GM21825 (cell line): Measurements from ENCODE around the gene RPS8.
"Not testable (repeated sequence)": the region's sequence is repeated elsewhere in the genome, so short reads cannot be mapped to it uniquely, and the experiment has no call there.

ENCODE experiments used
- ATAC-seq: cut with Tn5 transposase; IDR thresholded peaks from one replicate; pipeline ENCODE4 v1.9.1; 2021; ENCODE audit warnings: mild to moderate bottlenecking, moderate library complexity; ENCODE audit not compliant: unreplicated experiment

The RPS8 gene

DNA sequence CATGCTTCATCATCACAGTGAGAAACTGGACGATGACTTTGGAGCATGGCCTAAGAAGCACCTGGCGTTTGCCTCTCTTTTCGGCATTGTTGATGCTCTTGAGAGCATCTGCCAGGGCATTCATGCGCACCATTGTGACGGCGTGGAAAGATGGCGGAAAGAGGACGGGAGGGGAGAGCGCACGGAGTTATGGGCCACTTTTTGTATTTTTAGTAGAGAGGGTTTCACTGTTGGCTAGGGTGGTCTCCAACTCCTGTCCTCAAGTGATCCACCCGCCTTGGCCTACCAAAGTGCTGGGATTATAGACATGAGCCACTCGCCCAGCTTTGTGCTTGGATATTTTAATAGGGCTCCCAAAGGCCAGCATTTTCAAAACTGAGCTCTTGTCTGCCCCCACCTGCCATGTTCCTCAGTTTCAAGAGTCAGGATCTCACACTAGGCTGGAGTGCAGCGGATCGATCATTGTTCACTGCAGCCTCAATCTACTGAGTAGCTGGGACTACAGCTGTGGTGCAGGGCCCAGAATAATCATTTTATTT, 5.3 kb downstream of the RPS8 start:
- ATAC-seq = no peak

DNA sequence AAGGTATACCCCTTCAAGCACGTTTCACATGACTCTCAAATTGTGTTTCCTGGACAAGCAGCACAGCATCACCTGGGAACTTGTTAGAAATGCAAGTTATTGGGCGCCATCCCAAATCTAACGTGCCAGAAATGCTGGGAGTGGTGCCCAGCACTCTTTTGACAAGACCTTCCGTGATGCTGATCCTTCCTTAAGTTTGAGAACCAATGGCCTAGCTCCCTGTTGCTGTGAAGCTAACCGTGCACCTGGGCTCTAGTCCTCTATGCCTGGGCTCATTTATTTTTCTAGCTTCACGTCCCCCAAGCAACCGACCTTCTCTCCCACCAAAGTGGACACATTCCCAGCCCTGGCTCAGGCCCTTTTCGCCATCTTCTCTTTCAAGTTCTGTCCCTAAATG, 8.4 kb downstream of the RPS8 start:
- no peak for ATAC-seq

DNA sequence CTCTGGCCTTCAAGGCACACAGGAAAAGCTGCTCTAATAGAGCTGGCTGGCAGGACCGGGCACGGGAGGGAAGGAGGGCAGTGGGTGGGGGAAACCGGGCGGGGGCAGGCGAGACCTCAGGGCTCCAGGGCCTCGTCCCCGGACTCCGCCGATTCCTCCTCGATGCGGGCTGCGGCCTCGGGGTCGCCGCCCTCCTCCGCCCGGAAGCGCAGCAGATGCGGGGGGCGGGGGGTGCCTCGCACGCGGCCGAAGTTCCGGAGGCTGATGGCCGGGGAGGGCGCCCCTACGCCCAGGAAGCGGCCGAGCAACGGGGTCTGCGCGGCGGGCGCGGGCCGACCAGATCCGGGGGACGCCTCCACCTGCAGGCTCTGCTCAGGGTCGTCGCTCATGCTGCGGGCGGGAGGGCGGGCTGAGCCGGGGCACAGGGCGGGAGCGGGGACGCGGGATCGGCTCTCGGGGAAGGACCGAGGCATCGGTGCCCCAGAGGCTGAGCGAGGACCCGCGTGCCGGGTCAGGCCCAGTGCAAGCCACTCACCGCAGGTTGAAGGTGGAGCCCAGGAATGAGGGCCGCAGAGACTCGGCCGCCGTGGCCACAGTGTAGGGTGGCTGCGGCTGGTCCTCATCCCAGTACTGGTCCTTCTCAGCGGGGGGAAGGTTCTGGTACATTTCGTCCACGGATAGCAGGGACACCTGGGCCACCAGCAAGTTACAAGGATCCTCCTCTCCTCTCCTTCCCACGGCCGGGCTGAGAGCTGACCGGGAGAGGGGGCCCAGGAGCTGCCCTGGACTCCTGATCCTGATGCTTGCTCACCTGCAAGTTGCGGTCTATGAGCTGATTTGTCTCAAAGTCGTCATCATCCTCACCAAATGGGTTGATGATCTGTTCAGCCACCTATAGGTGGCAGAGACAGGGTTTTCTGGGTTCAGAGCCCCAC, 9.0 kb downstream of the RPS8 start:
- ATAC-seq = no peak

DNA sequence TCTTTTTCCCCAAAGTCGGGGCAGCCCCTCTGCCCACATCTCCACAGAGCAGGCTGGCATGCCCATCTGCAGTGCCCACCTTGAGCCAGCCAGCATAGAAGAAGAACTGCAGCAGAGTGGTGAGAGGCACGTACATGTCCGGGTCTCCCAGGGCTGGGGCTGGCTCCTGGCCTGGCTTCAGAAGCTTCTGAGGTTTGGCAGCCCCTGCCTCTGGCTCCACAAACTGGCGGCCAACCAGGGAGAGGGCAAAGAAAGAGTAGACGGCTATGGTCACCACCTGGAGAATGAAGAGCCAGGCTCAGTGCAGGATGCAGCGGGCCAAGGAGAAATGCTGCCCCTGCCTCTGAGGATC, 9.7 kb downstream of the RPS8 start:
- ATAC-seq = no peak

DNA sequence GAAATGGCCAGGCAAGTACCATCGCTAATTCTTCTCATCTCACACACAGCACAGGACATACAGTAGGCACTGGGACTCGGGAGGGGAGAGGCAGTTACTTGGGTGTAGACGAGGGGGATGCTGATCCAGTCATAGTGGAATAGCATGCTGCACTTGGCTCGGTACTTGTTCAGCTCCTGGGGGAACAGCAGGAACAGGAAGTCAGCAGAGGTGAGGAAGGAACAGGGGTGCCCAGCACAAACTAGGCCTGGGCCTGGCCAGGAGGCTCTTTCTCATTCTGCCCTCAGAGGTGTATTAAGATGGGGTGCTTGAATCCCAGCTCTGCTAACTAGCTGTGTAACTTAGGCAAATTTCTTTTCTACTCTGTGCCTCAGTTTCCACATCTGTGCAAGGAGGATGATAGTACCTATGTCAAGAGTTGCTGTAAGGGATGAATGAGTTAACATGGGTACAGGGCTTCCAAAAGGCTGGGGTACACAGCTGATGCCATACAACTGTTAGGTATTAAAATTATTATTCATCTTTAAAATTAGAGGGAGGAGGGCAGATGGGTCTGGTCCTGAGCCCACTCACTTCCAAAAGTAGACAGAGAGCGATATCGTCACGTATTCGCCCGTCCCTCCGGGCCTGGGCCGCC, 10.3 kb downstream of the RPS8 start:
- ATAC-seq = no peak

DNA sequence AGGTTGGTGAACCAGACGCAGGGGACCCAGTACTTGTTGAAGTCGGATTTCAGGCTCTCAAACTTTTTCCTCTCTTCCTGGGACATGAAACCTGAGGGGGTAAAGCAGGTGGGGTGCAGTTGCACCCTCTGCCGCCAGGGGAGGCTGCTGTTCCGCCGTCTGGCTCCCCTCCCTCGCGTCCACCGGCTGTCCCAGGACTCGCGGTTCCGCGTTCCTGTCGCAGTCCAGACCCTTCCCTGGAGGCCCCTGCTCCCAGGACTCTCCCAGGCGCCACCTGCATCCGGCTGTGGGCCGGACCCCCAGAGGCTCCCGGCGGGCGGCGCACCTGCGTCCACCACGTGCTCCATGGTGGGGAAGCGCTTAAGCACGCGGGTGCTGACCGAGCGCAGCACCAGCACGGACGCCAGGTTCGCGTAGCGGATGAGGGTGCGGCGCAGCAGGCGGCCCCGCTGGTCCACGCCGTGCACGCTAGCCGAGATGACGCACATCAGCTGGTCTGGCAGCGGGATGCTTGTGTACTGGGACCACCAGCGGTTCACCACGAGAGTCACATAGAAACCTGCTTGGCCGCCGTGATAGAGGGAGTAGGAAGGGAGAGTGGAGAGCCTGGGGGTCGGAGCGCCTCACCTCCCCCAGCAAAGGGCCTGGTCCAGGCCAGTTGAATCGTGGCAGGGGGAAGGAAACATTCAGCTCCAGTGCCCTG, 10.9 kb downstream of the RPS8 start:
- peak; percentile 48 for ATAC-seq

DNA sequence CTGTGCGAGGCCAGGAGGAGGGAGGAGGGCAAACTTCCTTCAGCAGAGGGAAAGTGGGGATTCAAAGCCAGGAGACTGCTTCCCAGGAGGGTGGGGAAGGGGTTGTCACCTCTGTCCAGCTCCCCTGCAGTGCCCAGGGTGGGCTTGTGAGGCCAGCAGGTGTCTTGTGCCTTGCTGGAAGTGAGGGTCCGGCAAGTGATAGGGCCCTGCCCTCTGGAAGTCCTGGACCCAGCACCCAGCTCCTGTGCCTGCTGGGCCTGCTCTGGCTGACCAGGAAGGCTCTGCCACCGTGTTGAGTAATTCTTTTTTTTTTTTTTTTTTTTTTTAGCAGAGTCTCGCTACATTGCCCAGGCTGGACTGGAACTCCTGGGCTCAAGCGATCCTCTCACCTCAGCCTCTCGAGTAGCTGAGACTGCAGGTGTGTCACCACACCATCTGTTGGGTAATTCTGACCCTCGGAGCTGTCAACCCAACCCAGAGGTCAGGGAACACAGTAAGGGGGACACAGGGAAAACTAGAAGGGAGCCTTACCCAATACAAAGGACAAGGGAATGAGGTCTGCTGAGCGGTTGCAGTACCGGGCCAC, 11.6 kb downstream of the RPS8 start:
- ATAC-seq = no peak

DNA sequence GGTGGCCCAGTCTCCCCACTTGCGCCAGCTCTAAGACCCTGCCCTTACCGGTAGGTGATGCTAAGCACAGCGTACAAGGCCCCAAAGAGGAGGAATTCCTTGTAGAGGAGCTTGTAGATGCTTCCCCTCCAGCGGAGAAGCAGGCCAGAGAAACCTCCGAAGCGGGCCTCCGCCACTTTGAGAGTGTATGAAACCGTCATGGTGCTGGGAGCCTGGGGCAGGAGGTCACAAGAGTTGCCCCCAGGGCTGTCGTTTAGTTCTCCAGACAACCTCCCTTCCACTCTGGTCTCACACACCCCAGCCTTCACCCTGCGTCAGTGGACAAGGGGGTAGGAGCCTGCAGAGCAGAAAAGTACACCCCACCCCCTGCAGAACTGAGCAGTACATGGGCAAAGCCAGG, 12.2 kb downstream of the RPS8 start:
- ATAC-seq = no peak

DNA sequence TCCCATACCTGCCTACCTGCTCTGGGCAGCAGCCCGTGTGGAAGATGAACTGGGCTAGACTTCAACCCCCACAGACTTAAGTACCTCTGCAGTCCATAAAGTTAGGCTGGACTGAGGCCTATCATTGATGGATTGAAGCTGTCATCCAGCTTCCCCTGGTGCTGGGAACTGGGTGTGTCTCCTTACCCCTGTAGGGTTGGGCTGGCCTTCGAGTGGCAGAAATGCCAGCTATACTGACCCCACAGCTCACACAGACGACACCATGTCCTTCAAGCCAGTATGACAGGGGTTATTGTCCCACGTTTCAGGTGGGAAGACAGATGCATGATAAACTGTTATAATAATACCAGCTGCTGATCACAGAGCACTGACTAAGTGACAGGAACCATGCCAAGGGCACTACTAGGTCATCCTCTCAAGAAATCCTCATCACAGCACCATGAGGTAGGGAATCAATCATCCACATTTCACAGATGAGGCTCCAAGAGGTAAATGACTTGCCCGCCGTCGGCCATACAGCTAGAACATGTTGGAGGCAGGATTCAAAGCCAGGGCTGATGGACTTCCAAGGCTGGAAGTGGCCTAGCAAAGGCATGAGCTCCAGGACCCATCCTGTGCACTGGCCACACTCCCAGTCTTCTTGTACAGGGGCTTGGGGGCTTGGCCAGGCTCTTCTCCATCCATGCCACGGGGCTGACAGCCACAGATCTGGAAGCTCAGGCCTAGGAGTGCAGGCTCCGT, 12.9 kb downstream of the RPS8 start, which contains the start of gene BEST4:
Gene BEST4, minus strand, starts transcription at position 51 of the 741 bp plus-strand sequence. CDS start 465 bp downstream, outside the sequence.
- ATAC-seq = no peak

DNA sequence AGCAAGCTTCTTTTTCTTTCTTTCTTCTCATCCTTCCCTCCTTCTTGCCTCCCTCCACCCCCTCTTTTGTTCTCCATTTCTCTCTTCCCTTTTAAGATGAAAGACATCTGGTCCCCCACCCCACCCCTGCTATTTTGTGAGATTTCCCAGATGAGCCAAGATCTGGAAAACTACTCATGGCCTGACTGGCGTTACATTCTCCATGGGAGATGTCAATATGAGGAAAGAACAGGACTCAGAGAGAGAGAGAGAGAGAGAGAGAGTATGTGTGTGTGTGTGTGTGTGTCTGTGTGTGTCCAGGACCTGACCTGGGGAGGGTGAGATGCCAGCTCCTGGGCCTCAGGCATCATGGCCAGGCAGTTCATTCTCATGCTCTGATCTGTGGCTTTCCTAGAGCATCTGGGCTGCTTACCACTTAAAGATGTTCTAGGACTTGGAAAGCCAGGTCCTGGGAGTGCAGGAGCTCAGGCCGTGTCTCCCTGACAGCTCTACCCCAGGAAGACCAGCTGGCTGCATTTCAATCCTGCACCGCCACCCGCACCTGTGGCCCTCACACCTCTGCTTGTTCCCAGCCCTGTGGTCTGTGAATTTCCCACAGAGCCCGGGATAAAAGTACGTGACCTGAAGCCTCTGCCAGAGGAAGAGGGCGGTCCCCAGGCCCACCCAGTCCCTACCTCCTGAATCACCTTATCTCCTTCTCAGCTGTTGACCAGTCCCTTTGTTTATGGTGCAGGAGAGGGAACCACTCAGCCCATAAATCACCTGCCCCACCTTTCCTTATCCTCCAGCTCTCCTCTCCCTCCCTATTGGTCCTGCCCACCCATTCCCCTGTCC, 15.8 kb downstream of the RPS8 start:
- ATAC-seq = no peak

DNA sequence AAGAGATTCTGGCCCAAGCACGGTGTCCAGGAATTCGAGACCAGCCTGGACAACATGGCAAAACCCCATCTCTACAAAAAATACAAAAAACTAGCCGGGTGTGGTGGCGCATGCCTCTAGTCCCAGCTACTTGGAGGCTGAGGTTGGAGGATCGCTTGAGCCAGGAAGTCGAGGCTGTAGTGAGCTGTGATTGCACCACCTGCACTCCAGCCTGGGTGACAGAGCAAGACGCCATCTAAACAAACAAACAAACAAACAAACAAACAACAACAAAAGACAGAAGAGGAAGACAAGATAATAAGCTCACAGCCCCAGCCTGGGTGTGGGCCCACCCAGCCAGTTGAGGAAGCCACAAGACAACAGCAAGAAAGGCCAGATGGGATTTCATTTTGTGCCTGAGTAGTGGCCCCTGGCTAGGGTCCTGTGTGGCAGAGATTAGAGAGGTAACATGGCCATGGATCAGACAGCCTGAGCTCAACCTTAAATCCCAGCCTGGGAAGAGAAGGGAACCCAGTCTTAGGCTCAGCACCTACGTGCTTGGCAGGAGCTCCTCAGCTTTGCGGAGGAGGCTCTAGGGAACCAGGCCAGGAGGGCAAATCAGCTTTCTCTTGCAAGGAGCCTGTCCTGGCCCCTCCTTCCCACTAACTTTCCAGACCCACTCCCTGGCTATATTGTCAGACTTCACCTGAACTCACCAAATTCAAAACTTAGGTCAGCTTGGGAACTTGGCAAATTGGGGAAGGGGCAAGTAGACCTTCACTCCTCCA, 17.6 kb downstream of the RPS8 start:
- peak; percentile 7 for ATAC-seq

DNA sequence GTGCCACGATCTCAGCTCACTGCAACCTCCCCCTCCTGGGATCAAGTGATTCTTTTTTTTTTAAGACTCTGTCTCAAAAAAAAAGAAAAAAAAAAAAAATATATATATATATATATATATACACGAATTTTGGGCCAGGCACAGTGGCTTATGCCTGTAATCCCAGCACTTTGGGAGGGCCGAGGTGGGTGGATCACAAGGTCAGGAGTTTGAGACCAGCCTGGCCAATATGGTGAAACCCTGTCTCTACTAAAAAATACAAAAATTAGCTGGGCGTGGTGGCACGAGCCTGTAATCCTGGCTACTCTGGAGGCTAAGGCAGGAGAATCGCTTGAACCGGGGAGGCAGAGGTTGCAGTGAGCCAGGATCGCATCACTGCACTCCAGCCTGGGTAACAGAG, 22.5 kb downstream of the RPS8 start:
- not testable (repeated sequence) for ATAC-seq

DNA sequence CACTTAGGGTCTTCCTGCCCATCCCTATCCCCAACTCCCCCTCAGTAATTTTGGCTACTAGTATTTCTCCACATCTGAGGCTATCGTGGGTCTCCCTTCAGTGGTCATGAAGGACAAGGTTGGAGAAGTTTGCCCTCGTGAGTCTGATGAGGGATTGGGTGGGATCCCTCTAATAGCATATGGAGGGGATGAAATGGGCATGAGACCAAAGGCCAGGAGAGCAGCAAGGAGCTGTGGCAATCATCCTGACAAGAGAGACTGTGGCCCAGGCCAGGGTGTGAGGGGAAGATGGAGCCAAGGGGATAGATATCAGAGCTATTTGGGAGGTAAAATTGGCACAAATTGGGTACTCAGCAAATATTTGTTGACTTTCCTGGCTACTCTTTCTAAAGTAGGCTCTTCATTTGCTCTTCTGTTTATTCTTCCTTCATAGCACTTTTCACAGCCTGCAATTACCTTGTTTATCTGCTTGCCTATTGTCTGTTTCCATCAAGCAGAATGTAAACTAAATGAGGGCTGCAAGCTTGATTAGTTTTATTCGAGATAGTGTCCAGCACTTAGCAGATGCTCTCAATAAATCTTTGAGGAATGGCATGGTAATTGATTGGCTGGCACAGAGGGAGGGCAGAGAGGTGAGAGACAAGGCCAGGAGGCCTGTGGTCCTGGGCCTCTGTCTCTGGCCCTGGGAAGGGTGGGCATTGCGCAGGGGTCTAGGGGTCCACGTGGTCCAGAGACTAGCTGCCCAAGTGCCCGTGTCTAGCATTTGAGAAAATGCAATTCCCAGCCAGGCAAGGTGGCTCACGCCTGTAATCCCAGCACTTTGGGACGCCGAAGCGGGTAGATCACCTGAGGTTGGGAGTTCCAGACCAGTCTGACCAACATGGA, 23.4 kb downstream of the RPS8 start:
- no peak for ATAC-seq

DNA sequence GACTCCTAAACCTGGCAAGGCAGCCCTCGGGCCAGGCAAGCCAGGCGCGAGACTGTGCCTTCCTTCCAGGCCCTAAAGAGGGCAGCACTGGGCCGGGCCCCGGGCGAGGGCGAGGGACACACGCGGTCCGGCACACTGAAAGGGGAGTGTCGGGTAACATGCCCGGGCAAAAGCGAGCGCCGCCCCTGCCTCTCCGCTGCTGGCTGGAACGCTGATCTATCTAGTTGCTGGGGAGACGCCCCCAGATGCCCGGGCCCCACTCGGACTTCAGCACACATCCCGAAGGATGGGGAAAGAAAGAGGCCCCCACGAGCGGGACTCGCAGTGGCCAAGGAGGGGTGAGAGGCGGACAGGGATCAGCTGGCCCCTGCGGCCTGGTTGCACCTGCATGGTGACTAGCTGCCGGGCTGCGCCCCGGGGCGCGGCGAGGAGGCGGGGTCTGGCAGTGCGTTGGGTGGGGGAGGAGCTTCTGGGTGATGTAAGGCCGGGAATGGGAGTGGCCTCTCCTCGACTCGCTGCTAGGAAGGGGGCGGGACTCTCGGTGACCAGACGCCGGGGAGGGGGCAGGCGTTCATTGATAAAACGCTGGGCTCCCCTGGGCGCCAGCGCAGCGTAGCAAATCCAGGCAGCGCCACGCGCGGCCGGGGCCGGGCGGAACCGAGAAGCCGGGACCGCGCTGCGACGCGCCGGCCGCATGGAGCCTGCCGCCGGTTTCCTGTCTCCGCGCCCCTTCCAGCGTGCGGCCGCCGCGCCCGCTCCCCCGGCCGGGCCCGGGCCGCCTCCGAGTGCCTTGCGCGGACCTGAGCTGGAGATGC, 24.6 kb downstream of the RPS8 start, which contains the start of gene PLK3:
Gene PLK3, plus strand, starts transcription at position 608 of the 815 bp plus-strand sequence. Its CDS starts 87 bp downstream, at position 695.
- ATAC-seq = peak; percentile 79

DNA sequence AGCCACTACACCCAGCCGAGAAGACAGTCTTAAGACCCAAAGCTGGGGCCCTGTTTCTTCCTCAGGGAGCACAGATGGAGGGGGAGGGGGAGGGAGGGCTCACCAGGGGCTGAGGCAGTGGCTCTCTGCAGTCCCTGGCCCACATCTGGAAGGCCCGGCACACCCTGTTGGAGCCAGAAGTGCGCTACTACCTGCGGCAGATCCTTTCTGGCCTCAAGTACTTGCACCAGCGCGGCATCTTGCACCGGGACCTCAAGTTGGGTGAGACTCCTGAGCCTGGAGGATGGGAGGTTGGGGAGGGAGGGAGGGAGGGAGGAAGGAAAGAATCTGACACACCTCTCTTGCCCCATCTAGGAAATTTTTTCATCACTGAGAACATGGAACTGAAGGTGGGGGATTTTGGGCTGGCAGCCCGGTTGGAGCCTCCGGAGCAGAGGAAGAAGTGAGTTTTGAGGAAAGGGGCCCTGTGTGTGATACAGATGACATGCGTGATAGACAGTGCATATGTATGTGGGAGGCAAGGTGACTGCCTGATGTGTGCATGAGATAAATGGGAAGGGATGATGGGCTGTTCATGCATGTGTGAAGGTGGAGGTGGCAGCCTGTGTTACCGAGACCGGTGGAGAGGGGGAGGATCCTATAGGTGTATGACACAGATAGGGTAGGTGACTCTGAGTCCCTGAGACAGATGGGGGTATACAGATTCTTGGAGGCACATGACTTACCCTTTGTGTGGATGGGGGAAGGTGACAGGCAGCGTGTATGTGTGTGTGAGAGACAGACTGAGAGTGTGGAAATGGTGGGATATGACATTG, 26.4 kb downstream of the RPS8 start:
- no peak for ATAC-seq
